Progenitor cell of endocrine pancreas (in vitro differentiated cells): Measurements from ENCODE around the gene GBP4. TPM values are rescaled to one million over a fixed set of nuclear protein-coding genes. Genes with fewer than 3 reads are reported as not detected.

ENCODE experiments used
- DNase-seq: peaks from one replicate; pipeline ENCODE4 v3.0.0; 2021; ENCODE audit warnings: low spot score; ENCODE audit not compliant: unreplicated experiment
- H3K27ac Mint-ChIP-seq: 2 replicates; pipeline ENCODE4 v1.8.0; 2021; ENCODE audit warnings: mild to moderate bottlenecking, moderate library complexity, mixed read lengths
- H3K27me3 Mint-ChIP-seq: 2 replicates; pipeline ENCODE4 v1.8.0; 2021; ENCODE audit warnings: mixed read lengths
- H3K36me3 Mint-ChIP-seq: 2 replicates; pipeline ENCODE4 v1.8.0; 2022; ENCODE audit warnings: mixed read lengths; ENCODE audit not compliant: insufficient read depth
- H3K4me1 Mint-ChIP-seq: 2 replicates; pipeline ENCODE4 v1.8.0; 2021; ENCODE audit warnings: low read depth, mixed read lengths
- H3K4me3 Mint-ChIP-seq: 2 replicates; pipeline ENCODE4 v1.8.0; 2021; ENCODE audit warnings: low read depth, mild to moderate bottlenecking, moderate library complexity, mixed read lengths
- H3K9me3 Mint-ChIP-seq: 2 replicates; pipeline ENCODE4 v1.8.0; 2021; ENCODE audit warnings: low read depth, mixed read lengths
- total RNA-seq: library from RNA; stranded (reverse); gene quantifications from 2 replicates; pipeline ENCODE4 v1.2.1, GENCODE V29; 2021
- TF ChIP-seq, protein P1 (sequence below): fragments of 200-600 bp; sonication (generic); IDR thresholded peaks from one replicate; pipeline ENCODE4 v1.5.0; 2021; ENCODE audit warnings: antibody characterized with exemption, mild to moderate bottlenecking; ENCODE audit not compliant: unreplicated experiment

The GBP4 gene
- total RNA-seq, 1 donor from 2014 or later, result 0.14 TPM

GRCh38 chr1:89211035-89211634 is 12.4 kb upstream of the GBP4 start:
- Mint-ChIP-seq H3K9me3 (peaks cover 20% of the 10 kb centered on the region), H3K4me1 (no peaks in the 10 kb centered on the region), H3K27ac (no peak overlapping the region), H3K27me3 (no peaks in the 10 kb centered on the region), H3K4me3 (no peak overlapping the region), H3K36me3 (peaks cover 2% of the 10 kb centered on the region)
- TF ChIP-seq, protein P1, sequence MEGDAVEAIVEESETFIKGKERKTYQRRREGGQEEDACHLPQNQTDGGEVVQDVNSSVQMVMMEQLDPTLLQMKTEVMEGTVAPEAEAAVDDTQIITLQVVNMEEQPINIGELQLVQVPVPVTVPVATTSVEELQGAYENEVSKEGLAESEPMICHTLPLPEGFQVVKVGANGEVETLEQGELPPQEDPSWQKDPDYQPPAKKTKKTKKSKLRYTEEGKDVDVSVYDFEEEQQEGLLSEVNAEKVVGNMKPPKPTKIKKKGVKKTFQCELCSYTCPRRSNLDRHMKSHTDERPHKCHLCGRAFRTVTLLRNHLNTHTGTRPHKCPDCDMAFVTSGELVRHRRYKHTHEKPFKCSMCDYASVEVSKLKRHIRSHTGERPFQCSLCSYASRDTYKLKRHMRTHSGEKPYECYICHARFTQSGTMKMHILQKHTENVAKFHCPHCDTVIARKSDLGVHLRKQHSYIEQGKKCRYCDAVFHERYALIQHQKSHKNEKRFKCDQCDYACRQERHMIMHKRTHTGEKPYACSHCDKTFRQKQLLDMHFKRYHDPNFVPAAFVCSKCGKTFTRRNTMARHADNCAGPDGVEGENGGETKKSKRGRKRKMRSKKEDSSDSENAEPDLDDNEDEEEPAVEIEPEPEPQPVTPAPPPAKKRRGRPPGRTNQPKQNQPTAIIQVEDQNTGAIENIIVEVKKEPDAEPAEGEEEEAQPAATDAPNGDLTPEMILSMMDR, result no peak
- no peak for DNase-seq

GRCh38 chr1:89206373-89206772 is 7.6 kb upstream of the GBP4 start:
- peaks cover 26% of the 10 kb centered on the region for H3K9me3 Mint-ChIP-seq

GRCh38 chr1:89203166-89203565 is 4.4 kb upstream of the GBP4 start:
- Mint-ChIP-seq H3K4me1 (peaks cover 16% of the 10 kb centered on the region), H3K36me3 (peaks cover 4% of the 10 kb centered on the region), H3K27me3 (peaks cover 7% of the 10 kb centered on the region), H3K9me3 (peaks cover 12% of the 10 kb centered on the region), H3K4me3 (no peak overlapping the region), H3K27ac (no peak overlapping the region)
- TF ChIP-seq, protein P1, result no peak
- no peak for DNase-seq

More at GRCh38 chr1:89206373-89206772, 7.6 kb upstream of the GBP4 start:
- DNase-seq, result no peak
- Mint-ChIP-seq H3K4me3 (no peak overlapping the region), H3K27ac (no peak overlapping the region), H3K36me3 (peaks cover 4% of the 10 kb centered on the region), H3K4me1 (no peaks in the 10 kb centered on the region), H3K27me3 (no peaks in the 10 kb centered on the region)
- TF ChIP-seq, protein P1, result no peak

DNA sequence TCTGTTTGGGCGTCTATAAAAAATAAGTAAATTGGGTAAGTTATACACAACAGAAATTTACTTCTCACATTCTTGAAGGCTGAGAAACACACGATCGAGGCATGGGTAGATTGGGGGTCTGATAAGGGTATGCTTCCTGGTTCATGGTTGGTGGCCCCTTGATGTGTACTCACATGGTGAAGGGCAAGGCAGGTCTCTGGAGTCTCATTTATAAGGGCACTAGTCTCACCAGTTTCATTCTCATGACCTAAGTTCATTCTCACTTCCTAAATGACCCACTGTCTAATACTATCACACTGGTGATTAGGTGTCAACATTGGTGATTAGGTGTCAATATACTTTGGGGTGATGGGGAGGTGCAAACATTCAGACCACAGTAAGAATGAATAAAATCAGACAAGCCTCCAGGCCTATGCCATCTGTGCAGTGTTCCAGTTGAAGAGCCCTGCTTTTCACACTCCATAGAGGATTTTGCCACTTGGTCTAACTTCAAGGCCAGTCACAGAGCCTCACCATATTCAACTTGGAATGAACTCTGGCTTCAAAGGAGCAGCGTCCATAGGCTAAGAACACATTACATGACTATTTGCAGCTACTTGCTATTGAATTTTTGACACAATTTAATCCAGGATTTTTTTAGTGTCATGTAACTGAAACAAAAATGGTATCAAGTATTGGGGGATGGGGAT is 2.5 kb upstream of the GBP4 start:
- Mint-ChIP-seq H3K4me1 (peaks cover 22% of the 10 kb centered on the region), H3K4me3 (no peak overlapping the region), H3K27ac (no peak overlapping the region), H3K36me3 (peaks cover 2% of the 10 kb centered on the region), H3K9me3 (peaks cover 6% of the 10 kb centered on the region), H3K27me3 (peaks cover 12% of the 10 kb centered on the region)
- DNase-seq, result no peak
- TF ChIP-seq, protein P1, result no peak

GRCh38 chr1:89200663-89201062 is 1.9 kb upstream of the GBP4 start:
- H3K27ac Mint-ChIP-seq, result no peak overlapping the region
- H3K4me3 Mint-ChIP-seq, result no peak overlapping the region
- peaks cover 22% of the 10 kb centered on the region for H3K4me1 Mint-ChIP-seq
- H3K36me3 Mint-ChIP-seq, result peaks cover 2% of the 10 kb centered on the region
- H3K9me3 Mint-ChIP-seq, result peaks cover 6% of the 10 kb centered on the region
- TF ChIP-seq, protein P1, result no peak
- H3K27me3 Mint-ChIP-seq, result peaks cover 12% of the 10 kb centered on the region
- no peak for DNase-seq
